ENCODE results near the gene ZFR2.

DNA sequence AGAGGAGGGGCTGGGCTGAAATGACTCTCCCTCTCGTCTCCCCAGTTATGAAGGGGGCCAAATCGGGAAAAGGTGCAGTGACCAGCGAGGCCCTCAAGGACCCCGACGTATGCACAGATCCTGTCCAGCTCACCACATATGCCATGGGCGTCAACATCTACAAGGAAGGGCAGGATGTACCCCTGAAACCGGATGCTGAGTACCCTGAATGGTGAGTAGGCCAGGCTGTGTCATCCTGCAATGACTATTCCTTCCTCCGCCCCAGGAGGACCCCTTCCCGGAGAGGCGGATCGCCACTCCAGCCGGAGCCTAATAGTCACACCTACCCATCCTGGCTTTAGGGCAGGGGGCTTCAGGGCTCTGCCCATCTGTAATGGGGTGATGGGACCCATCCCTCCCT, 103.7 kb downstream of the ZFR2 start:
- TF ChIP-seq, protein P1, sequence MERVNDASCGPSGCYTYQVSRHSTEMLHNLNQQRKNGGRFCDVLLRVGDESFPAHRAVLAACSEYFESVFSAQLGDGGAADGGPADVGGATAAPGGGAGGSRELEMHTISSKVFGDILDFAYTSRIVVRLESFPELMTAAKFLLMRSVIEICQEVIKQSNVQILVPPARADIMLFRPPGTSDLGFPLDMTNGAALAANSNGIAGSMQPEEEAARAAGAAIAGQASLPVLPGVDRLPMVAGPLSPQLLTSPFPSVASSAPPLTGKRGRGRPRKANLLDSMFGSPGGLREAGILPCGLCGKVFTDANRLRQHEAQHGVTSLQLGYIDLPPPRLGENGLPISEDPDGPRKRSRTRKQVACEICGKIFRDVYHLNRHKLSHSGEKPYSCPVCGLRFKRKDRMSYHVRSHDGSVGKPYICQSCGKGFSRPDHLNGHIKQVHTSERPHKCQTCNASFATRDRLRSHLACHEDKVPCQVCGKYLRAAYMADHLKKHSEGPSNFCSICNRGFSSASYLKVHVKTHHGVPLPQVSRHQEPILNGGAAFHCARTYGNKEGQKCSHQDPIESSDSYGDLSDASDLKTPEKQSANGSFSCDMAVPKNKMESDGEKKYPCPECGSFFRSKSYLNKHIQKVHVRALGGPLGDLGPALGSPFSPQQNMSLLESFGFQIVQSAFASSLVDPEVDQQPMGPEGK (CRISPR knock-in tag; IDR thresholded peaks at IDR 0.05; ENCODE audit: borderline replicate concordance), result no peak
- TF ChIP-seq, protein P2, sequence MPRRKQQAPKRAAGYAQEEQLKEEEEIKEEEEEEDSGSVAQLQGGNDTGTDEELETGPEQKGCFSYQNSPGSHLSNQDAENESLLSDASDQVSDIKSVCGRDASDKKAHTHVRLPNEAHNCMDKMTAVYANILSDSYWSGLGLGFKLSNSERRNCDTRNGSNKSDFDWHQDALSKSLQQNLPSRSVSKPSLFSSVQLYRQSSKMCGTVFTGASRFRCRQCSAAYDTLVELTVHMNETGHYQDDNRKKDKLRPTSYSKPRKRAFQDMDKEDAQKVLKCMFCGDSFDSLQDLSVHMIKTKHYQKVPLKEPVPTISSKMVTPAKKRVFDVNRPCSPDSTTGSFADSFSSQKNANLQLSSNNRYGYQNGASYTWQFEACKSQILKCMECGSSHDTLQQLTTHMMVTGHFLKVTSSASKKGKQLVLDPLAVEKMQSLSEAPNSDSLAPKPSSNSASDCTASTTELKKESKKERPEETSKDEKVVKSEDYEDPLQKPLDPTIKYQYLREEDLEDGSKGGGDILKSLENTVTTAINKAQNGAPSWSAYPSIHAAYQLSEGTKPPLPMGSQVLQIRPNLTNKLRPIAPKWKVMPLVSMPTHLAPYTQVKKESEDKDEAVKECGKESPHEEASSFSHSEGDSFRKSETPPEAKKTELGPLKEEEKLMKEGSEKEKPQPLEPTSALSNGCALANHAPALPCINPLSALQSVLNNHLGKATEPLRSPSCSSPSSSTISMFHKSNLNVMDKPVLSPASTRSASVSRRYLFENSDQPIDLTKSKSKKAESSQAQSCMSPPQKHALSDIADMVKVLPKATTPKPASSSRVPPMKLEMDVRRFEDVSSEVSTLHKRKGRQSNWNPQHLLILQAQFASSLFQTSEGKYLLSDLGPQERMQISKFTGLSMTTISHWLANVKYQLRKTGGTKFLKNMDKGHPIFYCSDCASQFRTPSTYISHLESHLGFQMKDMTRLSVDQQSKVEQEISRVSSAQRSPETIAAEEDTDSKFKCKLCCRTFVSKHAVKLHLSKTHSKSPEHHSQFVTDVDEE (CRISPR knock-in tag; IDR thresholded peaks at IDR 0.05), result no peak
- TF ChIP-seq ZNF70 (CRISPR knock-in tag; IDR thresholded peaks at IDR 0.05), result no peak
- no peak for TF ChIP-seq ISL1 (CRISPR knock-in tag; IDR thresholded peaks at IDR 0.05)
- TF ChIP-seq OSR1 (CRISPR knock-in tag; IDR thresholded peaks at IDR 0.05), result no peak
- no peak for TF ChIP-seq ARNTL (CRISPR knock-in tag; IDR thresholded peaks at IDR 0.05; ENCODE audit: borderline replicate concordance, low read depth)

All from SK-N-SH treated with all-trans-retinoic acid at 6 μM for 48 hours (cell line).